HT1080 (cell line): ENCODE results near the gene PCDHGA1. TPM values are rescaled to one million over a fixed set of nuclear protein-coding genes. Genes with fewer than 3 reads are reported as not detected.
A peak's percentile ranks its signal among the peaks of the same experiment; 100 is the strongest.
"Not testable (repeated sequence)": the region's sequence is repeated elsewhere in the genome, so short reads cannot be mapped to it uniquely, and the experiment has no call there.

Source experiments
- DNase-seq: peaks from one replicate; pipeline ENCODE4 v3.0.0-alpha.2; 2015; ENCODE audit warnings: low read depth
- total RNA-seq: library from RNA; depleted of rRNA; stranded (reverse); fragments of >200 nt; shearing (Covaris generic); gene quantifications from 2 replicates; pipeline ENCODE4 v1.2.3, GENCODE V29; 2014

The PCDHGA1 gene
- total RNA-seq, 1 experiment from 2014 or later, result 0.32 TPM

DNA sequence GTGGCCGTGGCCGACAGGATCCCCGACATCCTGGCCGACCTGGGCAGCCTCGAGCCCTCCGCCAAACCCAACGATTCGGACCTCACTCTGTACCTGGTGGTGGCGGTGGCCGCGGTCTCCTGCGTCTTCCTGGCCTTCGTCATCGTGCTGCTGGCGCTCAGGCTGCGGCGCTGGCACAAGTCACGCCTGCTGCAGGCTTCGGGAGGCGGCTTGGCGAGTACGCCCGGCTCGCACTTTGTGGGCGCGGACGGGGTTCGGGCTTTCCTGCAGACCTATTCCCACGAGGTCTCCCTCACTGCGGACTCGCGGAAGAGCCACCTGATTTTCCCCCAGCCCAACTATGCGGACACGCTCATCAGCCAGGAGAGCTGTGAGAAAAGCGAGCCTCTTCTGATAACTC, 15.7 kb downstream of the PCDHGA1 start:
- not testable (repeated sequence) for DNase-seq

- DNase-seq, result peak; percentile 32
Measured at GRCh38 chr5:141349917-141350619, 19.8 kb downstream of the PCDHGA1 start, which contains the start of gene PCDHGB1. PCDHGB1 (plus strand) TSS chr5:141350099; CDS start chr5:141350261, 162 bp downstream.

- DNase-seq, result no peak
Measured at GRCh38 chr5:141351591-141351990, 21.3 kb downstream of the PCDHGA1 start.

DNA sequence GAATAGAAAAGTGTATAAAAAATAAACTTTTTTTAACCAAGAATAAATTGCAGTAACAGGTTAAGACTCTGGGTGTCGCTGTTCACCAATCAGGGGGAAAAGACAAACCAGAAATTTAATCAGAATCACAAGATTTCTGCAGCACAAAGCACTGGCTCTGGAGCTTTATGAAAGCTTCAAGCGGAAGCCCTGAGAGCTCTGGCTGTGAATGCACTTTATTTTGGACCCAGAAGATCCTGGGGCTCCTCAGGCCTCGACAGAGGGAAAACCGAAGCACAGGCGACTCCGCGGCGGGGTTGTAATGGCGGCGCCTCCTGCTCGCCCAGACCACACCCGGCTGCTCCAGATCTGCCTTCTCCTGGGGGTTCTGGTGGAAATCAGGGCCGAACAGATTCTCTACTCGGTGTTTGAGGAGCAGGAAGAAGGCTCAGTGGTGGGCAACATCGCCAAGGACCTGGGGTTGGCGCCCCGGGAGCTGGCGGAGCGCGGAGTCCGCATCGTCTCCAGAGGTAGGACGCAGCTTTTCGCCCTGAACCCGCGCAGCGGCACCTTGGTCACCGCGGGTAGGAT, 24.7 kb downstream of the PCDHGA1 start, which contains the start of gene PCDHGA4:
Gene PCDHGA4 (plus strand): TSS at position 122 of the 570 bp plus-strand sequence. CDS start 87 bp downstream, at position 209.
- DNase-seq, result no peak

DNA sequence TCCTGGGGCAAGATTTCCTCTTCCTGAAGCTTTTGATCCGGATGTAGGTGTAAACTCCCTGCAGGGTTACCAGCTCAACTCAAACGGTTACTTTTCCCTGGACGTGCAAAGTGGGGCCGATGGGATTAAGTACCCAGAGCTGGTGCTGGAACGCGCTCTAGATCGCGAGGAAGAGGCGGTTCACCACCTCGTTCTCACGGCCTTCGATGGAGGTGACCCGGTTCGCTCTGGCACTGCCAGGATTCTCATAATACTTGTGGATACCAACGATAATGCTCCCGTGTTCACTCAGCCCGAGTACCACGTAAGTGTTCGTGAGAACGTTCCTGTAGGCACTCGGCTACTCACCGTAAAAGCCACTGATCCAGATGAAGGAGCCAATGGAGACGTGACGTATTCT, 25.3 kb downstream of the PCDHGA1 start:
- DNase-seq, result no peak

DNA sequence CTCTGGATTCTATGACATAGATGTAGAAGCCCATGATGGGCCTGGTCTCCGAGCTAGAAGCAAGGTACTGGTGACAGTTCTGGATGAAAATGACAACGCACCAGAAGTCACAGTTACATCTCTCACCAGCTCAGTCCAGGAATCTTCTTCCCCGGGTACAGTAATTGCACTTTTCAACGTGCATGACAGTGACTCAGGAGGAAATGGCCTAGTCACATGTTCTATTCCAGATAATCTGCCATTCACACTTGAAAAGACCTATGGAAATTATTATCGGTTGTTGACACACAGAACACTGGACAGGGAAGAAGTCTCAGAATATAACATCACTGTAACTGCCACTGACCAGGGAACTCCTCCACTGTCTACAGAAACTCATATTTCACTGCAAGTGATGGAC, 25.8 kb downstream of the PCDHGA1 start:
- DNase-seq, result no peak

GRCh38 chr5:141356950-141357349, 26.6 kb downstream of the PCDHGA1 start:
- DNase-seq, result no peak

GRCh38 chr5:141359790-141360426, 29.6 kb downstream of the PCDHGA1 start, which contains the start of gene PCDHGB2:
PCDHGB2 (plus strand) TSS chr5:141359994; CDS start chr5:141360136, 142 bp downstream.
- peak; percentile 30 for DNase-seq

- DNase-seq, result no peak
Measured at GRCh38 chr5:141360685-141361084, 30.4 kb downstream of the PCDHGA1 start.

DNA sequence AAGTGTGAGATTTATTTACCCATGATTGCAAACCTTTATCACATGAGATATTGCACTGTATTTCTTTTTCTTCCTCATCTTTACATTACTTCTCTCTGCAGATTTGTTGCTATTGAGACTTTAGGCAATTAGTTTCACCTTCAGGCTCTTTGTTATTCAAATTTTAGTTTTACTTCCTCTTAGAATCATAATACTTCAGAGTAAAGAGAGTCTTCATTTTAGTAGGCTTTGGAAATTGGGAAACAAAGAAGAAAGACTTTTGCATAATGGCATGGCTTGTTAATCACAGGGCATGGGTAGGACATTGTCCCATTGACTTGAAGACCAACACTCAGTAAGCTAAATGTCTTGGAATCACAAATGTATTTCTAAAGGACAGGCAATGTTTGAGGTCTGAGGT, 32.4 kb downstream of the PCDHGA1 start:
- DNase-seq, result no peak

- no peak for DNase-seq
Measured at GRCh38 chr5:141363952-141364660, 33.8 kb downstream of the PCDHGA1 start, which contains the start of gene PCDHGA5. PCDHGA5 (plus strand) TSS chr5:141364162; CDS start chr5:141364331, 169 bp downstream.

DNA sequence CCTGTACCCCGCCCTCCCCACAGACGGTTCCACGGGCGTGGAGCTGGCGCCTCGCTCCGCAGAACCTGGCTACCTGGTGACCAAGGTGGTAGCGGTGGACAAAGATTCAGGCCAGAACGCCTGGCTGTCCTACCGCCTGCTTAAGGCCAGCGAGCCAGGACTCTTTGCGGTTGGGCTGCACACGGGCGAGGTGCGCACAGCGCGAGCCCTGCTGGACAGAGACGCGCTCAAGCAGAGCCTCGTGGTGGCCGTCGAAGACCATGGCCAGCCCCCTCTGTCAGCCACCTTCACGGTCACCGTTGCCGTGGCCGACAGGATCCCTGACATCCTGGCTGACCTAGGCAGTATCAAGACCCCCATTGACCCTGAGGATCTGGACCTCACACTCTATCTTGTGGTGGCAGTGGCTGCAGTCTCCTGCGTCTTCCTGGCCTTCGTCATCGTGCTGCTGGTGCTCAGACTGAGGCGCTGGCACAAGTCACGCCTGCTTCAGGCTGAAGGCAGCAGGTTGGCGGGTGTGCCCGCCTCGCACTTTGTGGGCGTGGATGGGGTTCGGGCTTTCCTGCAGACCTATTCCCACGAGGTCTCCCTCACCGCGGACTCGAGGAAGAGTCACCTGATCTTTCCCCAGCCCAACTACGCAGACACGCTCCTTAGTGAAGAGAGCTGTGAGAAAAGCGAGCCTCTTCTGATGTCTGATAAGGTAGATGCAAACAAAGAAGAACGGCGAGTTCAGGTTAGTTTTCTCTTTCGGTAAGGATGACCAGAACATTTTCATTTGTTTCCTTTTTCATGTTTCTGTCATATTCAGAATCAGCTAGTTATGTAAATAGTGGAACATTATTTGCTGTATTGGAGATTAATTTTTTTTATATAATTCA, 35.9 kb downstream of the PCDHGA1 start:
- DNase-seq, result no peak

GRCh38 chr5:141369994-141370848, 39.9 kb downstream of the PCDHGA1 start, which contains the start of gene PCDHGB3:
PCDHGB3 (plus strand) TSS chr5:141370242; CDS start chr5:141370395, 153 bp downstream.
- peak; percentile 55 for DNase-seq

DNA sequence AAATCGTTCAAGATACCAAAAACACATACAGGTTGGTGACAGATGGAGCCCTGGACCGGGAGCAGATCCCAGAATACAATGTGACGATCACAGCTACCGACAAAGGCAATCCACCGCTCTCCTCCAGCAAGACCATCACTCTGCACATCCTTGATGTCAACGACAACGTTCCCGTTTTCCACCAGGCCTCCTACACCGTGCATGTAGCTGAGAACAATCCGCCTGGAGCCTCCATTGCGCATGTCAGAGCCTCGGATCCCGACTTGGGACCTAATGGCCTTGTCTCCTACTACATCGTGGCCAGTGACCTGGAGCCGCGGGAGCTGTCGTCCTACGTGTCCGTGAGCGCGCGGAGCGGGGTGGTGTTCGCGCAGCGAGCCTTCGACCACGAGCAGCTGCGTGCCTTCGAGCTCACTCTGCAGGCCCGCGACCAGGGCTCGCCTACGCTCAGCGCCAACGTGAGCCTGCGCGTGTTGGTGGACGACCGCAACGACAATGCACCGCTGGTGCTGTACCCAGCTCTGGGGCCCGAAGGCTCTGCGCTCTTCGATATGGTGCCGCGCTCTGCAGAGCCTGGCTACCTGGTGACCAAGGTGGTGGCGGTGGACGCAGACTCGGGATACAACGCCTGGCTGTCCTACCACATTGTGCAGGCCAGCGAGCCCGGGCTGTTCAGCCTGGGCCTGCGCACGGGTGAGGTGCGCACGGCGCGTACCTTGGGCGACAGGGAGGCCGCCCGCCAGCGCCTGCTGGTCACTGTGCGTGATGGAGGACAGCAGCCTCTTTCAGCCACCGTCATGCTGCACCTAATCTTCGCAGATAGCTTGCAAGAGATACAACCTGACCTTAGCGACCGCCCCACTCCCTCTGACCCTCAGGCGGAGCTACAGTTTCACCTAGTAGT, 41.5 kb downstream of the PCDHGA1 start:
- no peak for DNase-seq

GRCh38 chr5:141373673-141374317, 43.5 kb downstream of the PCDHGA1 start, which contains the start of gene PCDHGA6:
PCDHGA6 (plus strand) TSS chr5:141373891; CDS start chr5:141374084, 193 bp downstream.
- DNase-seq, result peak; percentile 24

GRCh38 chr5:141374627-141375026, 44.3 kb downstream of the PCDHGA1 start:
- DNase-seq, result no peak

- not testable (repeated sequence) for DNase-seq
Measured at GRCh38 chr5:141375444-141376155, 45.3 kb downstream of the PCDHGA1 start.
